Measurements from ENCODE around the gene SLC6A16.

DNA sequence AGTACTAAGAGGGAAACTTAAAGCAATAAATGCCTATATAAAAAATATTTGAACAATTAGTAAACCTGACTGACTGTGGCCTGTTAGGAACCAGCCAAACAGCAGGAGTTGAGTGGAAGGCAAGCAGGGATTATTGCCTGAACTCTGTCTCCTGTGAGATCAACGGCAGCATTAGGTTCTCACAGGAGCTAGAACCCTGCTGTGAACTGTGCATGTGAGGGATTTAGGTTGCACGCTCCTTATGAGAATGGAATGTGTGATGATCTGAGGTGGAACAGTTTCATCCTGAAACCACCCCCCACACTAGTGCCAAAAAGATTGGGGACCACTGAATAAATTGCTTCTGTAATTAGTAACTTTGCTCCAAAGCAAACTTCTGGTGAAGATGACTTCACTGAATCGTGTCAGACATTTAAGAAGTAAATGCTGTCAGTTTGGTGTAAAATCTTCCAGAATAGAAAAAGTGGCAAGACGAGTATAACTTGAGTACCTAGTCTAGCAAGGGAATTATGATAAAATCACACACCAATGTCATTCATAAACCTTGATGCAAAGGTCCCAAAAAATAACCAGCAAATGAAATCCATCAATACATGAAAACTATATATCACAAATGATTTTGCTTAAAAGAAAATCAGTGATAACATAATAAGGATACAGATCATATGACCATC lies 53.8 kb downstream of the SLC6A16 start:
- TF ChIP-seq, protein P1, sequence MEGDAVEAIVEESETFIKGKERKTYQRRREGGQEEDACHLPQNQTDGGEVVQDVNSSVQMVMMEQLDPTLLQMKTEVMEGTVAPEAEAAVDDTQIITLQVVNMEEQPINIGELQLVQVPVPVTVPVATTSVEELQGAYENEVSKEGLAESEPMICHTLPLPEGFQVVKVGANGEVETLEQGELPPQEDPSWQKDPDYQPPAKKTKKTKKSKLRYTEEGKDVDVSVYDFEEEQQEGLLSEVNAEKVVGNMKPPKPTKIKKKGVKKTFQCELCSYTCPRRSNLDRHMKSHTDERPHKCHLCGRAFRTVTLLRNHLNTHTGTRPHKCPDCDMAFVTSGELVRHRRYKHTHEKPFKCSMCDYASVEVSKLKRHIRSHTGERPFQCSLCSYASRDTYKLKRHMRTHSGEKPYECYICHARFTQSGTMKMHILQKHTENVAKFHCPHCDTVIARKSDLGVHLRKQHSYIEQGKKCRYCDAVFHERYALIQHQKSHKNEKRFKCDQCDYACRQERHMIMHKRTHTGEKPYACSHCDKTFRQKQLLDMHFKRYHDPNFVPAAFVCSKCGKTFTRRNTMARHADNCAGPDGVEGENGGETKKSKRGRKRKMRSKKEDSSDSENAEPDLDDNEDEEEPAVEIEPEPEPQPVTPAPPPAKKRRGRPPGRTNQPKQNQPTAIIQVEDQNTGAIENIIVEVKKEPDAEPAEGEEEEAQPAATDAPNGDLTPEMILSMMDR (IDR thresholded peaks at IDR 0.05; ENCODE audit: insufficient read depth, low read length, poor library complexity, severe bottlenecking) = no peak
- TF ChIP-seq EZH2phosphoT487 (conservative IDR thresholded peaks at IDR 0.05; ENCODE audit: low read length) = no peak

Data from SU-DHL-6 (cell line).